GM21447 (cell line): ENCODE results near the gene BET1.

Source experiments
- ATAC-seq: cut with Tn5 transposase; IDR thresholded peaks from one replicate; pipeline ENCODE4 v1.9.1; 2021; ENCODE audit not compliant: unreplicated experiment

BET1 gene

GRCh38 chr7:94012746-94013145, 8.6 kb upstream of the BET1 start:
- ATAC-seq: no peak

- ATAC-seq: no peak
These were observed 7.7 kb upstream of the BET1 start for GRCh38 chr7:94011714-94012353.

- ATAC-seq: no peak
These were observed 4.4 kb upstream of the BET1 start for GRCh38 chr7:94008537-94008936.

DNA sequence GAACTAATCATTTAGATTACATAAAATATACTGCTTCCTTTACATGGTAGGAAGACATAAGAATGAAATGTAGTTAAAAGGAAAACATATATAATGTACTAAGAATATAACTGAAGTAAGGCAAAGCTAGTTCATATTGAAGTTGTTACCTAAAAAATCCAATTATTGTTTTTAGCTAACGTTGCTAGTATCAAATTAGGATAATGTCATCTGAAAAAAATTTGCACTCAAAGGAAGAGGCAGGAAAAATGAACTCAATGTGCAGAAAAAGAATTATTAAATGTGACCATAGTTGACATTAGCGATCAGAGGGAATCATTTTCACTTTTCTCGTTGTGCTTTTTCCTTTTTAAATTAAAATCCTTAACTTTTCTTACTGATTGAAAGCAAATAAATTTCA, 1.6 kb upstream of the BET1 start:
- ATAC-seq: no peak

- peak; percentile 31 for ATAC-seq
These were observed 620 bp downstream of the BET1 start for GRCh38 chr7:94003446-94004023.

GRCh38 chr7:94001396-94001795, 2.8 kb downstream of the BET1 start:
- no peak for ATAC-seq

GRCh38 chr7:93997868-93998267, 6.3 kb downstream of the BET1 start:
- ATAC-seq: no peak

GRCh38 chr7:93992421-93993110, 11.6 kb downstream of the BET1 start:
- ATAC-seq: no peak

DNA sequence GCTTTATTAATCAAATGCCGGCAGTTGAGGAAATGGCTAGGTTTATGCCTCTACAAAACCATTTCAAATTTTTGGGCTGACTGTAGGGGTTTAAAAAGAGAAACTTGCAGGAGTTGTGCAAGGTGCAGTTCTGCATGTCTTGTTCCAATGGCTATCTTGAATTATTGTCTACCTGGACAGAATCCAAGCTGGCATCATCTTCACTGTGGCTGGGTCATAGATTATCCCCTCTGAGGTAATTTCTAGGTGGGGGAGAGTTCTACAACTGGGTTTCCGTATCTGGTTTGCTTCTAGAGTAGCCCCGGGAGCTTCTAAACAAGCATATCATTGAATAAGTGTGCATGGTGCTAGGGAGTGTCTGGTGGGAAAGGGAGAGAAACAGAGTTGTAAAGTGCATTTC, 16.9 kb downstream of the BET1 start:
- ATAC-seq: no peak

- ATAC-seq: no peak
These were observed 19.1 kb downstream of the BET1 start for GRCh38 chr7:93985101-93985500.

- ATAC-seq: no peak
These were observed 20.1 kb downstream of the BET1 start for GRCh38 chr7:93984024-93984423.

- ATAC-seq: no peak
These were observed 22.7 kb downstream of the BET1 start for GRCh38 chr7:93981480-93981874.

- ATAC-seq: peak; percentile 65
These were observed 23.2 kb downstream of the BET1 start for GRCh38 chr7:93980744-93981479.

GRCh38 chr7:93977211-93977950, 26.8 kb downstream of the BET1 start:
- ATAC-seq: no peak

- no peak for ATAC-seq
These were observed 31.0 kb downstream of the BET1 start for GRCh38 chr7:93973134-93973533.

DNA sequence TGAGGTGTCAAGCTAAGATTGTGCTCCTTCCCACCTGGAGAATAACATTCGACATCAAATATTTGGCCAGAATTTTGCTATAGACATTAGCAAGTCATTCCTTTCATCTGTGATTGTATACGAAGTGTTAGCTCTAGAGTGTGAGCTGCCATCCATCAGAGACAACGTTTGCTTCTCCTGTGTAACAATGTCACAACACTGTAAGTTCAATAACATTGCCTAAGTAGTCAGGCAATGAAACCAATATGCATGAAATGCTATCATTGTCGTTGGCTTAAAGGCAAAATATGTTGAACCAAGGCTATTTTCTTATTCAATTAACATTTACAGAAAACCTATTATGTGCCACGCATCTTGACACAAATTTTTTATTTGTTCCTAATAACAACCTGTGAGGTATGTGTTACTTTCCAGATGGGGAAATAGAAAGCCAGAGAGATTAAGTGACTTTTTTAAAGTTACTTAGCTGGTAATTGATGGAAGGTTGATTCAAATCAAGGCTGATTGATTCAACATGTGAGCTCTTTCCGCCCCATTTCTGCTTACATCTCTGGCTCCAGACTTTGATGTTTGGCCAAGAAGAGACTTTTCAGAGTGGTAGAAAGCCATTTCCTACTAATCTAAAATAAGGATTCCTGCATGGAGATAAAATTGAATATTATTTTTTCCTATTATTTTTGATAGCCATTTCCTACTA, 32.0 kb downstream of the BET1 start:
- ATAC-seq: no peak

GRCh38 chr7:93968911-93969620, 35.1 kb downstream of the BET1 start:
- no peak for ATAC-seq

- ATAC-seq: no peak
These were observed 39.3 kb downstream of the BET1 start for GRCh38 chr7:93964813-93965212.

DNA sequence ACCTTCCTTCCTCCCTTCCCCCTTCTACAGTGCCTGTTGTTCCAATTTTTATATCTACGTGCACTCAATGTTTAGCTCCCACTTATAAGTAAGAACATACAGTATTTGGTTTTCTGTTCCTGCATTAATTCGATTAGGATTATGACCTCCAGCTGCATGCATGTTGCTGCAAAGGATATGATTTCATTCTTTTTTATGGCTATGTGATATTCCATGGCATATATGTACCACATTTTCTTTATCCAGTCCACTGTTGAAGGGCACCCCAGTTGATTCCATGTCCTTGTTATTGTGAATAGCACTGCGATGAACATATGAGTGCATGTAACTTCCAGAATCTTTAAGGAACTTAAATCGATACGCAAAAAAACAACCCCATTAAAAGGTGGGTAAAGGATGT, 39.9 kb downstream of the BET1 start:
- no peak for ATAC-seq

- ATAC-seq: no peak
These were observed 43.2 kb downstream of the BET1 start for GRCh38 chr7:93960986-93961385.
